ENCODE results near the gene CCDC88B. TPM values are rescaled to one million over a fixed set of nuclear protein-coding genes. Genes with fewer than 3 reads are reported as not detected.

Gene CCDC88B
- total RNA-seq, 1 donor from 2014 or later = 128 TPM

GRCh38 chr11:64297699-64298358 is 42.2 kb upstream of the CCDC88B start:
- no peaks in the 10 kb centered on the region for H3K9me3 Mint-ChIP-seq
- no peak overlapping the region for H3K4me3 Mint-ChIP-seq (ENCODE audit: low read depth)

DNA sequence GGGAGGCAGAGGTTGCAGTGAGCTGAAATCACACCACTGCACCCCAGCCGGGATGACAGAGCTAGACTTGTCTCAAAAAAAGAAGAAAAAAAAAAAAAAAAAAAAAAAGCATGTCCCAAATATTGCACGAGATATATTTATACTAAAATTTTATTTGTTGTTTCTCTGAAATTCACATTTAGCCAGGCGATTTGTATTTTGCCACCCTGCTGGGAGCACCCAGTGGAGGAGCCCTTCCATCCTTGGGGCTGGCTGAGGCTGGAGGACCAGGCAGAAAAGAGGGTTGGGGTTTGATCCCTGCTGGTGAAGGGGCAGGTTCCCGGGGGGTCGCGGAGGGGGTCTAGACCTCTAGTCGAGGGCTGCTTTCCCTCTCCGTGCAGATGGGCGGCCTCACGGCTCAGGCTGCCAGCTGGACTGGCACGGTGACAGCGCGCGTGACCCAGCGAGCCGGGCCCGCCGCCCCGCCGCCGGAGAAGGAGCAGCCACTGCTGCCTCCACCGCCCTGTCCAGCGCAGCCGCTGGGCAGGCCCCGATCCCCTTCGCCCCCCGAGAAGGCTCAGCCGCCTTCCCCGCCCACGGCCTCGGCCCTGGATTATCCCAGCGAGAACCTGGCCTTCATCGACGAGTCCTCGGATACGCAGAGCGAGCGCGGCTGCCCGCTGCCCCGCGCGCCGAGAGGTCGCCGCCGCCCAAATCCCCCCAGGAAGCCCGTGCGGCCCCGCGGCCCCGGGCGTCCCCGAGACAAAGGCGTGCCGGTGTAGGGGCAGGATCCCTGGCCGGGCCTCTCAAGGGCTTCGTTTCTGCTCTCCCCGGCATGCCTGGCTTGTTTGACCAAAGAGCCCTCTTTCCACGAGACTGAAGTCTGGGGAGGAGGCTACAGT is 40.8 kb upstream of the CCDC88B start:
- Mint-ChIP-seq H3K4me3 (ENCODE audit: low read depth) (peak overlapping the region; percentile 10), H3K36me3 (ENCODE audit: low read depth) (no peaks in the 10 kb centered on the region), H3K27ac (no peak overlapping the region), H3K27me3 (ENCODE audit: low read depth) (peaks cover 58% of the 10 kb centered on the region), H3K9me3 (no peaks in the 10 kb centered on the region), H3K4me1 (ENCODE audit: low read depth) (peaks cover 15% of the 10 kb centered on the region)
- intact Hi-C loops (cut with micrococcal nuclease) = no loop called here
- DNase-seq (ENCODE audit: low spot score) = no peak

More at GRCh38 chr11:64297699-64298358, 42.2 kb upstream of the CCDC88B start:
- Mint-ChIP-seq H3K4me1 (ENCODE audit: low read depth) (peaks cover 9% of the 10 kb centered on the region), H3K36me3 (ENCODE audit: low read depth) (no peaks in the 10 kb centered on the region), H3K27ac (no peak overlapping the region), H3K27me3 (ENCODE audit: low read depth) (peaks cover 69% of the 10 kb centered on the region)
- DNase-seq (ENCODE audit: low spot score) = no peak
- intact Hi-C loops (cut with micrococcal nuclease) = no loop called here

GRCh38 chr11:64299847-64300648 is 40.0 kb upstream of the CCDC88B start, which contains the start of gene CATSPERZ:
CATSPERZ (plus strand) TSS chr11:64300358; CDS start chr11:64300411, 53 bp downstream.
- no peaks in the 10 kb centered on the region for H3K36me3 Mint-ChIP-seq (ENCODE audit: low read depth)
- peaks cover 51% of the 10 kb centered on the region for H3K27me3 Mint-ChIP-seq (ENCODE audit: low read depth)
- peak within 1 kb of the TSS; percentile 67 for H3K4me3 Mint-ChIP-seq (ENCODE audit: low read depth)
- intact Hi-C loops (cut with micrococcal nuclease) = no loop called here
- H3K27ac Mint-ChIP-seq = no peak within 1 kb of the TSS
- peaks cover 18% of the 10 kb centered on the region for H3K4me1 Mint-ChIP-seq (ENCODE audit: low read depth)
- no peak for DNase-seq (ENCODE audit: low spot score)
- no peaks in the 10 kb centered on the region for H3K9me3 Mint-ChIP-seq

GRCh38 chr11:64303109-64304031 is 36.6 kb upstream of the CCDC88B start:
- peaks cover 21% of the 10 kb centered on the region for H3K4me1 Mint-ChIP-seq (ENCODE audit: low read depth)
- H3K27ac Mint-ChIP-seq = peak overlapping the region; percentile 99
- no peak for DNase-seq (ENCODE audit: low spot score)
- no peaks in the 10 kb centered on the region for H3K9me3 Mint-ChIP-seq
- intact Hi-C loops (cut with micrococcal nuclease) = loop anchor here (1.0 to 2.0 kb wide), 6 partner anchors 19 to 117 kb away; partner anchors contain the start of genes BAD, GPR137, PLCB3 and STIP1
- H3K27me3 Mint-ChIP-seq (ENCODE audit: low read depth) = peaks cover 18% of the 10 kb centered on the region
- peak overlapping the region; percentile 91 for H3K4me3 Mint-ChIP-seq (ENCODE audit: low read depth)
- H3K36me3 Mint-ChIP-seq (ENCODE audit: low read depth) = peaks cover 14% of the 10 kb centered on the region

GRCh38 chr11:64304032-64304315 is 36.0 kb upstream of the CCDC88B start:
- Mint-ChIP-seq H3K4me3 (ENCODE audit: low read depth) (peak overlapping the region; percentile 91), H3K27me3 (ENCODE audit: low read depth) (peaks cover 14% of the 10 kb centered on the region), H3K27ac (peak overlapping the region; percentile 99), H3K9me3 (no peaks in the 10 kb centered on the region), H3K36me3 (ENCODE audit: low read depth) (peaks cover 14% of the 10 kb centered on the region), H3K4me1 (ENCODE audit: low read depth) (peaks cover 21% of the 10 kb centered on the region)
- intact Hi-C loops (cut with micrococcal nuclease) = loop anchor here (1.0 to 2.0 kb wide), 6 partner anchors 19 to 117 kb away; partner anchors contain the start of genes BAD, GPR137, PLCB3 and STIP1
- DNase-seq (ENCODE audit: low spot score) = no peak

DNA sequence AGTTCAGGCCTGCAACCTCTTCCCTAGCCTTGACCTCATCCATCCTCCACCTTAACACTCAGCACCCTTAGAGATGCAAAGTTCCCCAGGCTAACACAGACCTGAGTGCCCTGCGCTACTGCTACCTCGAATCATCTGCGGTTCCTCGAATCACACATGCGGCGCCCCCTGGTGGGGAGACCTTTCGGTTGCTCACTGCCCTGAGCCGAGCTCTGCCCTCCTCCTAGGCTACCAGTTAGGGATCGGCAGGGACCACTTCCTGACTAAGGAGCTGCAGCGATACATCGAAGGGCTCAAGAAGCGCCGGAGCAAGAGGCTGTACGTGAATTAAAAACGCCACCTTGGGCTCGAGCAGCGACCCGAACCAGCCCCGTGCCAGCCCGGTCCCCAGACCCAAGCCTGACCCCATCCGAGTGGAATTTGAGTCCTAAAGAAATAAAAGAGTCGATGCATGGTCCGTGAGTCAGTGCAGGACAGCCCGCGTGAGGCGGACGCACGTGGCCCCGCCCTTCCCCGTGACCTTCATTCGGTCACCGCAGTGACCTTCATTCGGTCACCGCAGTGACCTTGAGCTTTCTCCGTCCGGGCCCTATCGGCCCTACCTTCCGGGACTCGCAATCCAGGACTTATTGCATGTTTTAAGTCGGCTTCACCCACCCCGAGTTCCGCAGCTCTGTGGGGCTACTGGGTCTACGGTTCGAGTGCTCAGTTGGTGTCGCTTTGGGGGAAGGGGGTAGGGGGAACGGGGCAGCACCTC is 35.5 kb upstream of the CCDC88B start:
- Mint-ChIP-seq H3K4me1 (ENCODE audit: low read depth) (peaks cover 21% of the 10 kb centered on the region), H3K27ac (peak overlapping the region; percentile 99), H3K4me3 (ENCODE audit: low read depth) (peak overlapping the region; percentile 91), H3K9me3 (no peaks in the 10 kb centered on the region), H3K27me3 (ENCODE audit: low read depth) (peaks cover 14% of the 10 kb centered on the region), H3K36me3 (ENCODE audit: low read depth) (peaks cover 18% of the 10 kb centered on the region)
- DNase-seq (ENCODE audit: low spot score) = peak; percentile 88
- intact Hi-C loops (cut with micrococcal nuclease) = loop anchor here (1.0 to 5.0 kb wide), 9 partner anchors 20 to 474 kb away; partner anchors contain the start of genes BAD, CCDC88B, FKBP2 and GPR137

DNA sequence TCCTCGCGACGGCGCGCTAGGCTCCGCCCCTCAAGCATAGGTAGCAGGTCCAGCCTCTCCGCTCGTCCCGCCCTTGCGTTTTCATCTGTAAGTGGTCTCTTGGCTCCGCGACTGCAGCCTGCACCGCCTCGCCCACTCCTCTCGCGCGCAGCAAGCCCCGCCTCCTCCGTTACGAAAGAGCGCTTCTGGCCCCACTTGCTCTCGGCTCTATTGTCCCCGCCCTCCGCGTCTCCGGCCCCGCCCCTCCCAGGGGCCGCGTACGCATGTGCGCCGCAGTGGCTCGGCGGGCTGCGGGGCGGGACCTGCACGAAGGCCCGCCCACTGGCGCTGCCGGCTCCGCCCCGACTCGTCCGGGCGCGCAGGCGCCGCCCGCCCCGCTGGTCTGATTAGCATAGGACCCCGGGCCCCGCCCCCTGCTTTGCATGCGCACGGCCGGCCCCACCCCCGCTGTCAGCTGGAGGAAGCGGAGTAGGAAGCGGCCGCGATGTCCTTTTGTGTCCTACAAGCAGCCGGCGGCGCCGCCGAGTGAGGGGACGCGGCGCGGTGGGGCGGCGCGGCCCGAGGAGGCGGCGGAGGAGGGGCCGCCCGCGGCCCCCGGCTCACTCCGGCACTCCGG is 34.8 kb upstream of the CCDC88B start, which contains the start of gene ESRRA:
Gene ESRRA, plus strand, starts transcription at position 450 of the 616 bp plus-strand sequence. CDS start 1,656 bp downstream, outside the sequence.
- intact Hi-C loops (cut with micrococcal nuclease) = loop anchor here (1.0 to 5.0 kb wide), 7 partner anchors 20 to 473 kb away; partner anchors contain the start of genes BAD, CCDC88B, FKBP2 and GPR137
- peaks cover 8% of the 10 kb centered on the region for H3K27me3 Mint-ChIP-seq (ENCODE audit: low read depth)
- peaks cover 18% of the 10 kb centered on the region for H3K36me3 Mint-ChIP-seq (ENCODE audit: low read depth)
- peaks cover 18% of the 10 kb centered on the region for H3K4me1 Mint-ChIP-seq (ENCODE audit: low read depth)
- H3K4me3 Mint-ChIP-seq (ENCODE audit: low read depth) = peak within 1 kb of the TSS; percentile 94
- no peaks in the 10 kb centered on the region for H3K9me3 Mint-ChIP-seq
- H3K27ac Mint-ChIP-seq = peak within 1 kb of the TSS; percentile 99
- DNase-seq (ENCODE audit: low spot score) = peak; percentile 99

DNA sequence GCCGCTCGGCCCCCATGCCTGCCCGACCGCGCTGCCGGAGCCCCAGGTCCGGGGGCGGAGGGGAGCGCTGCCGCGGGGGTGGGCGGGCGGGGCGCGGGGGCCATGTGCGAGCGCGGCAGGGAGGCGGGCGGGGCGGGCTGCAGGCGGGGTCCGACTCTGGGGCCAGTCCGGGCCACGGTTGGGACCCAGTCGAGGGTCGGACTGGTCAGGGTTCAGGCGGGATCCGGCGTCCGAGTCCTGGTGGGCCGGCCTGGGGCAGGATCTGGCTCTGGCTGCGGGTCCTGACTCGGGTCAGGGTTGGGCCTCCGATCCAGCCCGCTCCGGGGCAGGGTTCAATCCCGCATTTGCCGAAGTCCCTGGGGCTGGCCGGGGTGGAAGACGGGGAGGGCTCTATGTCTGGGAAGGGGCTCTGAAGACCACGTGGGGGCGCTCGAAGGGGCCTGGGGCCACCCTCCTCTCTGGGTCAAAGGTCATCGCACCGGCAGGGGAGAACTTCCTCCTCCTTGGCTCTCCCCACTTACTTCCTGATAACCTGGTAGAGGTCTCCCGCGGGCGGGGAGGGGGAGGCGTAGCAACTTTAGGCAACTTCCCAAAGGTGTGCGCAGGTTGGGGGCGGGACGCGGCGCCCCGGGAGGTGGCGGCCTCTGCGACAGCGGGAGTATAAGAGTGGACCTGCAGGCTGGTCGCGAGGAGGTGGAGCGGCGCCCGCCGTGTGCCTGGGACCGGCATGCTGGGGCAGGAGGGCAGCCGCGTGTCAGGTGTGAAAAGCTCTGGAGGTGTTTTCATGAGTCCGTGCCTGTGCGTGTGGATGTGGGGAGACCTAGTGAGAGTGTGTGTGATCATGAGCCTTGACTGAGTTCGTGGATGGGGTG is 34.1 kb upstream of the CCDC88B start:
- Mint-ChIP-seq H3K27ac (peak overlapping the region; percentile 93), H3K9me3 (no peaks in the 10 kb centered on the region), H3K27me3 (ENCODE audit: low read depth) (peaks cover under 1% of the 10 kb centered on the region), H3K4me3 (ENCODE audit: low read depth) (peak overlapping the region; percentile 94), H3K36me3 (ENCODE audit: low read depth) (peaks cover 20% of the 10 kb centered on the region), H3K4me1 (ENCODE audit: low read depth) (peaks cover 12% of the 10 kb centered on the region)
- intact Hi-C loops (cut with micrococcal nuclease) = loop anchor here (1.0 to 5.0 kb wide), 8 partner anchors 11 to 472 kb away; partner anchors contain the start of genes BAD, CCDC88B, FKBP2 and GPR137
- peak; percentile 71 for DNase-seq (ENCODE audit: low spot score)

DNA sequence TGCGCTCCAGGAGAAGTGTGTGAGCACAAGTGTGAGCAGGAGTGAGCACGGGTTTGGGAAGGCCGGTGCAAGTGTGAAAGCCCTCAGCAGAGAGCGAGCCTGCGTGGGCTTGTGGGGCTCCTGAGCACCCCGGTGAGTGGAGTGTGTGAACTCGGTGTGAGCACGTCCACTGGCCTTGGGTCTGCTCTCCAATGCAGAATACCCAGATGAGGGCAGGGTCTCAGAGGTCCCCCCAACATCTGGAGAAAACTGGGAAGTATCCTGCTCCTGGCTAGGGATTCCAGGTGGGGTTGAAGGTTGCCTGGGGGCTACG is 33.5 kb upstream of the CCDC88B start:
- Mint-ChIP-seq H3K4me1 (ENCODE audit: low read depth) (peaks cover 11% of the 10 kb centered on the region), H3K36me3 (ENCODE audit: low read depth) (peaks cover 22% of the 10 kb centered on the region), H3K4me3 (ENCODE audit: low read depth) (peak overlapping the region; percentile 94), H3K9me3 (no peaks in the 10 kb centered on the region), H3K27me3 (ENCODE audit: low read depth) (no peaks in the 10 kb centered on the region), H3K27ac (peak overlapping the region; percentile 93)
- DNase-seq (ENCODE audit: low spot score) = no peak
- intact Hi-C loops (cut with micrococcal nuclease) = loop anchor here (1.0 to 5.0 kb wide), 2 partner anchors 11 to 36 kb away; partner anchors contain the start of genes CCDC88B and TRMT112

Data from activated T-helper 2 cell treated with anti-CD3 and anti-CD28 coated beads, Interferon-gamma antibody, Interleukin-2, Interleukin-4, amounts not matched to agents 10 μg/mL and 5 μg/mL and 100 μg/mL, durations not matched to agents 14 hours and 24 hours and 36 hours (primary cell).